Colon (tissue), 2 donors: ENCODE measurements around the gene URB1.
A peak's percentile ranks its signal among the peaks of the same experiment; 100 is the strongest.

ENCODE experiments used
- FAIRE-seq: peaks from 2 replicates; lab custom pipeline; 2012; peaks lifted over from hg19 to GRCh38; lab: Jason Lieb, UNC
- donor health status: control.
- donor health status: control.

The URB1 gene

DNA sequence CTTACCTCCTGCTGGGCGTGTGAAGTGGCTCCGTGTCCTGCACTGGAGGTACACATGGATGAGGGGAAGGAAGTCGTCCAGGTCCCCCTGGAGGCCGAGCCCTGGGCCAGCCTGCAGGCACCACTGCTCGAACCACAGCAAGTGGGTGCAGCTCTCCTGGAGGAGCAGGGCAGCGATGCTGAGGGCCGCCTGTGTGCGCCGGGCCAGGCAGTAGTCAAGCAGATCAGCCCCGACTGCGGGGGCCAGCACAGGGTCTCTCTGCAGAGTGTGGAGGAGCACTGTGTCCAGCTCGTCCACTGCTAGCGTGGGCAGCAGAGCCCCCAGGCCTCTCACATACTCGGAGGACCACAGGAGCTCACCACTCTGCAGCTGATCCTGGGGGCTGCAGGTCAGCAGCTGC is 45.9 kb downstream of the URB1 start:
- FAIRE-seq = no peak

DNA sequence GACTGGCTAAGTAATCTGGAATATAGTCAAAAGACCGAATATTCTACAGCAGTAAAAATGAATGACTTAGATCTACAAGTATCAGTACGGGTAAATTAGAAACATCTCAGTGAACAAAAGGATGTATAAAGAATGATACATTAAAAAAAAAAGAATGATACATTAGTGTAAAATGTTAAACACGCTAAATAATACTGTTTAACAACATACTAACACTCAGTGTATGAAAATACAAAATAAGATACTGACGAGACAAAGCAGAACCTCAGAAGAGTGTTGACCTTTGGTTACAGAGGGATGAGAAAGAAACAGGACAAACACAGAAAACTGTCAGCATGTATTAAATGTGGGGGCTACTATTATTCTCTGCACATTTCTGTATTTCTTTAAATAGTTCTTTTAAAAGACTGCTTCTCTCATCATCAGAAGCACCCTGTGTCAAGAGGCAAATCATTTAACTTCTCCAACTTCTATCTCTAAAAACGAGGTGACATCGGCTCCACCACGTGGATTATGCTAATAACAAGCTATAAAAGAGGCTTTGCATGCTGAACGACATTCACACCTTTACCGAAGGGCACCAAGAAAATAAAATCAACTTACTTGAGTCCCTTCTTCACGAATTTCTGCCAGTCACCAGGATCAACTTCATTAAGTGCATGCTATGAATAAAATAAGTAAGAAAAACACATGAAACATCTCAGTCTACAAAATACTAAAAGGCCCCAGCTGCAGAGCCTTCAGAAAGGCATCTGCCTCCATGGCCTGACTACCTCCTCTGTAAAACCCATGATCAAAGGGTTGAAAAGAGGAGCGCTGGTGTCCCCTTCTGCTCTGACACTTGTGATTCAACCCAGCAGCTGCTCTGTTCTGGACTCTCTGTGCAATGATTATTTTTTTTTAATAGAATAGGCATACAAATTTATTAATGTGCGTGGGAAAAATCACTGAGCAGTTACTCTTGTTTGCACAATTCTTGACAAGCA is 51.7 kb downstream of the URB1 start:
- no peak for FAIRE-seq

DNA sequence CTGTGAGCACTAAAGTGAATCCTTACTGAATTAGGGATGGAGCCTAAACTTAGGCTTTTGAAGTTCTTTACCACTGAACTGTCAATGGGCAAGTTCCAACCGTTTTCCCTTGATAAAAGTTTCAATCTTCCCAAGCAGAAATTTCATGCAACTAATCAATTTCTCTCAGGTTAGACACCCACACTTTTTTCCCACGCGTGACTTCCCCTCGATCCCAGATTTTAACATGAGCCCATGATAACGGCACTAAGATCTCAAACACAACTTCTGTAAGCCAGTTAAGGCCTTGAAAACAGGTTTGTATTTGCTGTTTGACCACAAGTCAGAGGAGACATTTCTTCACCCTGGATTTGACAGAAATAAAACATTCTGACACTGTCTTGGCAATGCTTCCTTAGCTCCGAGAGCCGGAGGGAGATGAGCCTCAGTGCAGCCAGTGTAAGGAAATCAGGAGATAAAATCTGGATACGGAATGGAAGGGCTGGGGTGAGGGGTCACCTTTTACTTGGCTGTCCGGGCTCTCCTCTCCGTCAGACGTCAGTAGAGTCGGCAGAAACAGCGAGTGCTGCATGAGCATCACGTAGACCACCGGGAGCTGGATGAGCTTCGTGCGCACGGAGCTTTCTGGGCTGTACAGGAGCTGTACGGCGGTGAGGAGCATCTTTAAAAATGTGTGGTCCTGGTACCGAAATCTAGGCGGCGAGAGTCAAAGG is 54.4 kb downstream of the URB1 start:
- FAIRE-seq = no peak

DNA sequence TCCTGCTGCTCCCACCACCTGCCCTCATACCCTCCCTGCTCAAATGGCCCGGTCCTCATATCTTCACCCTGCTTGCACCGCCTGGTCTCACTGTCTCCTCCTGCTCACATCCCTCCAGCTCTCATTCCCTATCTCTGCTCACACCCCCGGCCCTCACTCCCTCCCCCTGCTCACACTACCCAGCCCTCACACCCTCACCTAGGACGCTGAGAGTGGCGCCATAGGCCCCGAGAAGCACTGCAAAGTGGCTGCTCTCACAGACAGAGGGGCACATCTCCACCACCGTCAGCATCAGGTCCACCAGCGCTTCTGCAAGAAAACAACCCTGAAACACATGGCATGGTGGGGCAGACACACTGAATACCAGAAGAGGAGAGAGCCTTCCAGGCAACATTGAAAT is 55.6 kb downstream of the URB1 start:
- no peak for FAIRE-seq

DNA sequence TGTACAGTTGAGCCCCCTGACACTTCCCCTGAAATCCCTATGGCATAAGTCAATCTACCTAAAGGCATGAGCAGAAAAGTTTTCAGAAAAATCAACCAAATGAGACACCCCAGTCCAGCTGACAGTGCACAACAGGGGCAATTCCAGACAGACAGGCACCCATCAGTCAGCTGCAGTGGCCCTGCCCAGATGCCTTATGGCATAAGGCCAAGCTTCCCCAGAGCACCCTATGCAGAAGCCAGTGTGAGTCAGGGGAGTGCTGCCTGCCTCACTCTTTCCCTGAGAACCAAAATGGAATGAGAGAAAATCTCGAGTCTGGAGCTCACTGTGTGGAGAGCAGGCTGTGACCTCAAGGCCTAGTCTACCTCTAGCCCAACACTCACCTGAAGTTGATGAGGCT is 56.1 kb downstream of the URB1 start:
- no peak for FAIRE-seq

DNA sequence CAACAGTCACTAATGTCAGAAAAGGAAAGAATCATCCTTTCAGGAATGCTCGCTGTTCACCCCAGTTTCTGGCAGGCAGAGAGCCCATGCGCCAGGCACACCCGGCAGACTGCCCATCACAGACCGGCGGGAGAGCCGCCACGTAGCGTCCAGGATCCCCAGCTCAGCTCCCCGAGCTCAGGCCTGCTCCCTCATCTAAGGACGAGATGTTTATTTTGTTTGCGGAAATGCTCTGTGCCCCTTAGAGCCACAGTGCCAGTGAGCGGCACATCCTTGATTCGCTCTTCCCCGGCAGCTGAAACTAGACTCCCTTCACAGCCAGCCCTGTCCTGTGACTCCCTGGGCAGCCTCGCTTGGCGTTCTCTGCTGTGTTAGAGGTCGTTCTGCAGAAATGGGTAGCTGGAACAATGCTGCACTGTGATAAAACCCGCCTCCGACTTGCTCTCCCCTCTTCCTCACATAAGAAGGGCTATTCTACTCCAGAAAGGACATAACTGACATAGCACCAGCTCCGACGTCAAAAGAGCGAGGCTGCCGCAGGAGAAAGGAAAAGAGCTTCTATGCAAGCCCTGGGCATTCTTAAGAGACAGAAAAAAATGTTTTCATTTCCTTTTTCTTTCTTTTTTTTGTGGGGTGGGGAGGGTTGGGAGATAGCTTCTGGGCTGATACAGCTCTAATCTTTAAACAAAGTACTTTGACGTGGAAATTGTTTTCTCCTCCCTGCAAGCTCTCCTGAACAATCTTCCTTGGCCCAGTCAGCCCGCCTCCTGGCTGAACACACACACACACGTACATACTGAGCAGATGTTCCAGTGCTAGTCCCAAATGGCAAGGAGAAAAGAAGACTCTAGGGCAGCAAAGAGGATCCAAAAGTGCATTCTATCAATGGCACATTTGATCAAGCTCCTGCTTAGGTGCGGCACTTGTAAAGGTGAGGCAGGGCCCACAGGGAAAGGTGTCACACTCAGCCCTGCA is 56.9 kb downstream of the URB1 start:
- no peak for FAIRE-seq

DNA sequence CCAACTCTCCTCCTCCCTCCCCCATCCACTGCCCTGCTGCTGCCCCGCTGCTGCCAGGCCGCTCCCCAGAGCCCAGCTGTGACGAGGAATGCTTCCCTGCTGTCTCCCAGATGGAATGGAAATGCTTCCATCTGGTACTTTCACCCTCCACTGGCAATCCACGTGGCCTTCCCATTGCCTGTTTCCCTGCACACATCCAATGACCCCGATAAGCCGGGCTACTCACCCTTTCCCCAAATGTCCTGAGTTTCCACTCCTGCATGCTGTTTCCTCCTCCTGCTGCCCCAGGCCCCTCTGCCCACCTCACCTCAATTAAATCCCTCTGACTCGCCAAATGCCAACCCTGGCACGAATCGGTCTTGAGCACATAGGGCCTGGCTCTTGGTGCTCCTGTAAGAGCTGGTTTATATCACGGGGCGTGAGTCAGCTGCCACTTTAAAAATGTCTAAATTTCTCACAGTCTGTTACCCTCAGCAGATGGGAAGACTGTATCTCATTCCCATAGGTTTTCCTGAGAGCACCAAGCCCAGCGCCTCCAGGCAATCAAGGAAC is 57.8 kb downstream of the URB1 start:
- FAIRE-seq = no peak

DNA sequence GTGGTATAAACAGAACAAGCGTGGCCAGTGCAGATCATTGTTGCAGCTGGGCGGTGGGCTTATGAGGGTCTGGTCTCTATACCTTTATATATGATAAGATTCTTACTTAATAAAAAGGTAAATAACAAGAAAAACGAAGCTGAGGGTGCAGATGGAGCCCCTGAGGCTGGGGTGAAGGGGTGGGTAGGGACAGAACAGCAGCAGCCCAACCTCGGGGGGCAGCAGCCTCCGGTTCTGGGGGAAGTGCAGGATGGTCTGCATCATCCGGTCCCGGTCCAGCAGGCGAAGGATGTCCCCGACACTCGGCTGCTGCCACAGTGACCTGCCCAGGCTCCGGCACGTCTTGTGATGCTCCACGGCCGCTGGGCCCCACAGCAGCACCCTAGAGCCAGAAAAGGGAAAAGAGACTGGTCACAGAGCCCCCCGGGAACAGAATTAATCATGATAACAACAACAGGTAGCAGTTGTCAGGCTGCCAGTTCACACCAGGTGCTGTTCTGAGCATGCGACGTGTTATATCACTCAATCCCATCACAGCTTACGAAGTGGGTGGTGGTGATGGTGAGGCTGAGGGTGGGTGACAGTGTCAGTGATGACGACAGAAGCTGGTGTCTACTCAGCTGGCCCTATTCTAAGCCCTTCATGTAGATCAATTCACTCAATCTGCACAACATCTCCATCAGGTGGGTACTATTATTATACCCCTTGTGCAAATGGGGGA is 58.7 kb downstream of the URB1 start:
- FAIRE-seq = no peak

DNA sequence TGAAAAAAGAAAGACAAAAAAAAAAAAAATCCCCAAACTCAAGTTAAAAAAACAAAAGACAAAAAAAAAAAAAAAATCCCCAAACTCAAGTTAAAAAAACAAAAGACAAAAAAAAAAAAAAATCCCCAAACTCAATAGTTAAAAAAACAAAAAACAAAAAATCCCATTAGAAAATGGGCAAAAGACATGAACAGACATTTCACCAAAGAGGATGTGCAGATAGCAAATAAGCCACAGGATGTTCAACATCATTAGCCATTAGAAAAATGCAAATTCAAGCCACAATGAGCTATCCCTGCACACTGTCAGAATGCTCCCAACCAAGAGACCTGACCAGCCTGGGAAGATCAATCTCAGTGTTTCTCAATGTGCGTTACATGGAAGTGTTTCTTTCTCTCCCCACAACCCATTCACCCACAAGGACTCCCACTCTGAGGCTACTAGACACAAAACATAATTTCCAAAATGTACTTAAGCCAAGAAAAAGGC is 60.3 kb downstream of the URB1 start:
- FAIRE-seq = peak; percentile 98

DNA sequence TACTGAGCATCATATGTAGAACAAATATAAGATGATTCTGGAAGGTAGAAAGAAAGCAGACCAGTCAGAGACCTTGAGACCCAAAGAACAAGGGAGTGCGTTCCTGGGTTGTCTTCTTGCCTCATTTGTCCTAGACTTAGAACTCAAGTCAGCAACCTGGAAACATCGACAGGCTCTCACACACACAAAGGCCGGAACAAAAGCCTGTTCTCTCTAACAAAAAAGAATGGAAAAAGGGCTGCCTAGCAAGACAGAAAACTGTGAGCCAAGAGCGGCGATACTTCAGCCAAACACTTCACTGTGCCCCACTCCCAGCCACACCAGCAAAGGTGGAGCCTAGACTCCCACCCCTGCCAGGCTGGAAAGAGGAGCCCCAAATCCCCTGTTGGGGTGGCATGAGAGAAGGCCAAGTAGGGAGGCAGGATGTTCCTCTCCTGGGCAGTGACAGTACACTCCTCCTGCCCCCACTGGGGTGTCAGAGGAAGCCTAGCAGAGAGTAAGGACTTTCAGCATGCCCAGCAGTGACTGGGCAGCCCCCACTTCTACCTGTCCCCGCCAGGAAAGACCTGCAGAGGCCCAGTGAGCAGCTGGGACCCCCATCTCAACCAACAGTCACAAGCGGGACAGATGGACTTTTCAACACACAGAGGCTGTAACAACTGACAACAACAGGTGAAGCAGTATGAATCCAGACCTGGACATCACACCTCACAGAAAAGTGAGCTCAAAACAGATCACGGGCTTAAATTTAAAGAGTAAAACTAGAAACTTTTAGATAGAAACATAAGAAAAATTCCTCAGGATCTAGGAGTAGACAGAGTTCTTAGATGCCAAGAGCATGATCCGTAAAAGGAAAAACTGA is 61.1 kb downstream of the URB1 start:
- no peak for FAIRE-seq

DNA sequence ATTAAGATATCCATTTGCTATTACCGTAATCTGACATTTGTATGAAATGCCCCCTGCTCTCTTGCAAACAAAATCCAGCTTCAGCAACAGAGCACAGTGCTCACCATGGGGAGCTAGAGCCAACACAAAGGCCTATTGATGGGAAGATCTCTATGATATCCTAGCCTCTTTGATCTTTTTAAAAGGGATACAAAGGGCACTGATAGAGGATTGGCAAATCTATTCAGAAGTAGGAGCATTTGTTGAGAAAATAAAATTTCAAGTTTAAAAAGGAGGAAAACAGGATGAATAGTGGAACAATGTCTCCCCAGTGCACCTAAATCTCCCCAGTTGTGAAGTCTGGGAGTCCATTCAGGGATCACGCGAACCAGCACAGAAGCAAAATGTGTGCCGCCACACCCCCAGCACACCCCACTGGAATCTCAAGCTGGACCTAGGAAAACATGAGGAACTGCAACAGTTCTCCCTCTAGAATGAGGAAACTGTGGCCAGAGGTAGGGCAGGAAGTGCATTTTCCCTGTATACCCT is 62.0 kb downstream of the URB1 start:
- no peak for FAIRE-seq

DNA sequence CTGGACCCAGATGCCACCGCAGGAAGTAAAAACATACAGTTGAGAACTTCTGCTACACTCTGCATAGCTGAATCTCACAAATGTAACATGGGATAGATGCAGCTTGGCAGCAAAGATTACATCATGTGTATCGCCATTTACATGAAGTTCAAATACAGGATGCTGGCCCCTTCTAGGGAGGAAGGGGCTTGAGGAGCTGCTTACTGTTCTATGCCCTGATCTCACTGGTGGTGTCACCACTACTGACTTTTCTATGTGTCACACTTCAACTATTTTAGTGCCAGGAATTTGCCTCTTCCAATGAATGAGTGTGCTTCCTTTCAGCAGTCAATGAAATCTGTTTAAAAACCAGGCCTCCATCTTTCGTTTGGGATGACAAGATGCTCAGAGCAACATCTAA is 63.0 kb downstream of the URB1 start:
- FAIRE-seq = no peak

DNA sequence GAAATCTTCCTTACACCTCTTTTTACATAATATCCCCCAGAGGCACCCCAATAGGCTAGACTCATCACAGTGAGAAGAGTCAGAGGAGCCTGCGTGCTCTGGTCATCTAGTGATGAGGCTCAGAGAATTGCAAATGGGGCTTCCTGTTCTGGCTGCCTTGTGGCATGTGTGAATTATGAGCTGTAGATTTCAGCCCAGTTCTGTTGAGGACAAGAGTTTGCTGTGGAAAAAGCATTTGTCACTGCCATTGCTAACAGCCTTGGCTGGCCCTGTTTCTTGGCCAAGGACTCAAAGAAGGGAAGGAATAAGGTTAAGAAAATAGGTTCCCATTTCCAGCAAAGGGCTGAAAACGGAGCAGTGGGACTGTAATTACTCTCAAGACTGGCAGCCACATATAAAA is 63.5 kb downstream of the URB1 start:
- no peak for FAIRE-seq

DNA sequence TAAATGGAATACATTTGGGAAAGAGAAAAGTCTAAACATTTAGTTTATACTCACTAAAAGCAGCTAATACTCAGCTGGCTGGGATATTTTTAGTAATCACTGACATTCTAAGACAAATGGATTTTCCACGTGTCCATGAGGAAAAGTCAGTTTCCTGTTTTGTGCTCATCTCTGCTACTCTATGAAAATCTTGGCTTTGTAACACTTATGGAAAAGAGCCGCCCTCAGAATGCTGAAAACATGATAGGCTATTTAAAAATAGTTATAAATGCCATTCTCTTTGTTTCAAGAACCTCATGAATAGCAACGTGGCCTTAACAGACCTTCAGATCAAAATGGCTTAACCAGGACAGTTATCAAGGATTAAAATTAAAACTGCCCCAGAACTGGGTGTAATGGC is 64.2 kb downstream of the URB1 start:
- FAIRE-seq = no peak

DNA sequence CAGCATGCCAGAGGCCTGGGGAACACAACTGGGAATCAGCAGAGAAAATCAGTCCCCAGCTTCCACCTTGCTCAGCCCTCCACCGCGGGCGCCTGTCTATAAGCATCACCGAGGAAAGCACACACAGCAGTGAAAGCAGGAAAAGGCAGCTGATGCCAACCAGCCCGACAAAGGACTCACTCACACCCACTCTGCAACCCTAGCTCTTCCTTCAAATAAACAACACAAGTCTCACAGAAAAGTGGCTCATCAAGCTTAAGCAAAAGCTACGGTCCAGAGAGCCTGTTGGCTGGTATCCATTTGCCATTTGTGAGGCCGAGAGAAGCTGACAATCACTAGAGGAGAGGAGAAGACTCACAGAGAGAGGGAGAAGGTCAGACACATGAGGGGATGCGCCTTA is 67.1 kb downstream of the URB1 start:
- no peak for FAIRE-seq

DNA sequence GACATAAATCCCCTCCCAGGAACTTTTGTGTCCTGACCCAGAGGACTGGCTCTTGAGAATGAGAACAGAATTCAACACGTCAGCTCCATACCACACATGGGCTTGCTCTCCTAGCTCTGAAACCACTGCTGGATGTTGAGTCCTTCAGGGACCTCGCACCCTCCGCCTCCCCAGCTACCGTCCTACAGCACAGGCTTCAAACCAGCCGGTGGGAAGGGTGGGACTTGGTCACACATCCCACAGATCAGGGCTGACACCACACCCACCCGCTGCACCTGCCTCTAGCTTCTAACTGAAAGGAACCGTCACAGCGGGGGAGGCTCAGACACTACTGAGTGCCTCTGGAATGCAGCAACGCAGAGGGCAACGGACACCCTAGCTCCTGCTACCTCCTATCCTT is 70.1 kb downstream of the URB1 start:
- no peak for FAIRE-seq

DNA sequence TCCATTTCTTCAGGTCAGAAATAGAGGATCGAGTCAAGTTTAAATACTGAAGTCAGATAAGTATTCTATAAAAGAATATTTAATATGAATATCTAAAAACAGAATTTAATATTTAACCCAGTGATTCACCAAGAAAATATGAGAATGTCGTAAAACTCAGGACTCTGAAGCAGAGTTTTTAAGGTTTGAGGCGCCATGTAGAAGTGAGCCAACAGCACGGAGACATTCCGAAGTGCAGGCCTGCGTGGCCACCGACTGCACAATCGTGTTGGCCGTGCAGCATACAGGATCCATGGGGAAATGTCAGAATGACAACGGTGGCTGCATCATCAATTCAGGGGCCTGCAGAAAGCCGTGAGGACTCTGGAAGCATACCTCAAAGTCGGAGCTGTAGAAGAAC is 70.7 kb downstream of the URB1 start:
- FAIRE-seq = no peak

DNA sequence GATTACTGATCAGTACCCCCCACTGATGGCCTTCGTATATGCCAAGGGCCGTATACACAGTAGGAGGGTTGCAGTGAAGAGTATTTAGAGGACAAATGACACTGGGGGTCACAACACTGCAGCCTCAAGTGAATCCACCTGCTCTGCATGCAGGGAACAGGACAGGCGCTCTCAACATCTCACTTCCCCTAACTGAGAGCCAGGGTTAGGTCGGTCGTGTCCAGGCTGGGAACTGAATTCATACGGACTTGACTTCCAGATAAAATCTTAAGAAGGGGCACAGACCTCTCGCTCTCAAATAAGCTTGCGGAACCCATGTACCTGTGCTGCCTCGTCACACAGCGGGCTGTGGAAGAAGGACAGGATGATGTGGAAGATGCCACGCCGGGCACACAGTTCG is 71.3 kb downstream of the URB1 start:
- no peak for FAIRE-seq

DNA sequence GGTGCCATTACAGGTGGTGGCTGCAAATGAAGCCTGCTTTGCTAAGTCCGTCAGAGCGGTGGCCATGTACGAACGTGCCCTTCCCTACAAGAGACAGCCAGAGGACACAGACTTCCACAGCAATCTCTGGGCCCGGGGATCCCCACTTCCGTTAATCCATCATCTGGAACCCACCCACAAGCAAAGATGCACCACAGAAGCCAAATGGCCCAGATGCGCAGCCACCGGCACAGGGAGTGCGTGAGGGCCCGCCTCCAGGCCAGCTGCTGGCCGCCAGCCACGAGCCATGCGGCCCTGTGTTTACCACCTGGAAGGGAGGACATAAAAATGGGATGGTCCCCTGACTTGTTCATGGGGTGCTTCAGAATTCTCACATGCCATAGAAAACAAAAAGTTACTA is 72.1 kb downstream of the URB1 start:
- FAIRE-seq = no peak

DNA sequence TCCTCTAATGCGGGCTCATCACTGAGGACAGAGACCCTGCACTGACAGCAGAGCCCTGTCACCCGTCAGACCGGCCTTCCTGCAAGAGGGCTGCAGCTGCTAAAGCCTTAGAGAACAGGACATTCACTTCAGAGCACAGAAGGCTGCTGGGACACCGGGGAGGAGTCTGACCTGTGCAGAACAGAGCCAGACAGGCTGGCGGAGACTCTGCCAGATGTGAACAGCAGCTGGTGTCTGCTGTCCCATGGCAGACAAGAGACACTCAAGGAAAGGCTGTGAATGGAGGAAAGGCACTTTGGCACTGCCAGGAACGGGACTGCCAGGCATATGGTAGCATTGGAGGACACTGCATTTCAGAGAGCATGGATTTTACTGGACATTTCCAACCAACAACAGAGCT is 72.8 kb downstream of the URB1 start:
- no peak for FAIRE-seq
